Testis (tissue), 2 donors: ENCODE data around the gene CCDC127.
"Not testable (repeated sequence)": the region's sequence is repeated elsewhere in the genome, so short reads cannot be mapped to it uniquely, and the experiment has no call there.

Experiments used
- POLR2A ChIP-seq: fragments of 450-650 bp; IDR thresholded peaks from one replicate; pipeline ENCODE4 v1.6.1; 2017; ENCODE audit warnings: antibody characterized with exemption, mild to moderate bottlenecking, moderate library complexity
- TF ChIP-seq, protein P1 (sequence below), 3 experiments: fragments of 450-650 bp in 2 of 3; fragments of 200-600 bp in 1 of 3; sonication (generic) in 1 of 3; IDR thresholded peaks; one replicate each; pipeline ENCODE4 v1.5.1; 2016 to 2019; ENCODE audit warnings: antibody characterized with exemption in 3 of 3, mild to moderate bottlenecking in 2 of 3, moderate library complexity in 1 of 3

DNA sequence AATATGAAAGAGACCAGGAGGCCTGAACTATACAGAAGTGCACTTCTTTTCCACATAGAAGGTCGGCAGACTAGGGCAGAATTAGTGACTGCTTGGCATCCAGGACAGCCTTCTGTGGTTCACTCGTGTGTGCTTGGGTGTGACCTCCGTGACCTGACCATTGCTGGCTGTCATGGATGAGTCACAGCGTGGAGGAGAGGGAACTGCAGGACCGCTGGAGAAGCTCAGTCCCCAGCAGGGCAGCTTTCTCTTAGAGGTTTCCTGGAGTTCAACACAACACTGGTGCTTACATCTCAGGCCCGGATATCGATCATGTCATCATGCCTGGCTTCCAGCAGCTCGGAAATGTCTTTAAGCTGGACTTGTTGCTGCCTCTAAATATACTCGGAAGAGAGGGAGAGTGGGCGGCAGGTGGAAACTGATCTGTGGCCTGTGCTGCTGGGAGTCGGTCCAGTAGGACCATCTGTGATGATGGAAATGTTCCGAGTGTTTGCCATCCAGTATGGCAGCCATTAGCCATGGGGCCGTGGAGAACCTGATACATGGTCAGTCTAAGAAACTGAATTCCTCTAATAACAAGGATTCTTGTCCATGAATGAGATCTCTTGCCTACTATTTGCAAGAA lies 23.2 kb upstream of the CCDC127 start:
- TF ChIP-seq, protein P1, sequence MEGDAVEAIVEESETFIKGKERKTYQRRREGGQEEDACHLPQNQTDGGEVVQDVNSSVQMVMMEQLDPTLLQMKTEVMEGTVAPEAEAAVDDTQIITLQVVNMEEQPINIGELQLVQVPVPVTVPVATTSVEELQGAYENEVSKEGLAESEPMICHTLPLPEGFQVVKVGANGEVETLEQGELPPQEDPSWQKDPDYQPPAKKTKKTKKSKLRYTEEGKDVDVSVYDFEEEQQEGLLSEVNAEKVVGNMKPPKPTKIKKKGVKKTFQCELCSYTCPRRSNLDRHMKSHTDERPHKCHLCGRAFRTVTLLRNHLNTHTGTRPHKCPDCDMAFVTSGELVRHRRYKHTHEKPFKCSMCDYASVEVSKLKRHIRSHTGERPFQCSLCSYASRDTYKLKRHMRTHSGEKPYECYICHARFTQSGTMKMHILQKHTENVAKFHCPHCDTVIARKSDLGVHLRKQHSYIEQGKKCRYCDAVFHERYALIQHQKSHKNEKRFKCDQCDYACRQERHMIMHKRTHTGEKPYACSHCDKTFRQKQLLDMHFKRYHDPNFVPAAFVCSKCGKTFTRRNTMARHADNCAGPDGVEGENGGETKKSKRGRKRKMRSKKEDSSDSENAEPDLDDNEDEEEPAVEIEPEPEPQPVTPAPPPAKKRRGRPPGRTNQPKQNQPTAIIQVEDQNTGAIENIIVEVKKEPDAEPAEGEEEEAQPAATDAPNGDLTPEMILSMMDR (IDR thresholded peaks at IDR 0.05) = not testable (repeated sequence)
- not testable (repeated sequence) for TF ChIP-seq POLR2A
